SK-N-MC (cell line): ENCODE results near the gene GULP1.
"Not testable (repeated sequence)": the region's sequence is repeated elsewhere in the genome, so short reads cannot be mapped to it uniquely, and the experiment has no call there.

Experiments
- EZH2 ChIP-seq: fragments of 200-600 bp; sonication (generic); IDR thresholded peaks from one replicate; pipeline ENCODE4 v1.6.1; 2017; ENCODE audit warnings: antibody characterized with exemption
- FOXP2 ChIP-seq: optimal IDR thresholded peaks from 2 replicates; pipeline ENCODE3; 2011; ENCODE audit warnings: mild to moderate bottlenecking, moderate library complexity; ENCODE audit not compliant: insufficient read depth; ENCODE audit errors: extremely low read length, control extremely low read depth
- POLR2AphosphoS5 ChIP-seq: IDR thresholded peaks from 2 replicates; pipeline ENCODE4 v1.6.1; 2012; ENCODE audit warnings: mild to moderate bottlenecking, low read depth, low read length, borderline replicate concordance

GRCh38 chr2:188284251-188284650, 7.4 kb upstream of the GULP1 start:
- not testable (repeated sequence) for TF ChIP-seq EZH2, POLR2AphosphoS5, FOXP2
